GM12878 (cell line): ENCODE data around the gene CXXC4.

ENCODE experiments used
- BHLHE40 ChIP-seq, 2 experiments: fragments of 450-650 bp in 1 of 2; IDR thresholded peaks; 2 replicates each; pipeline ENCODE4 v1.6.1; 2011 to 2017; ENCODE audit warnings: low read depth in 2 of 2, borderline replicate concordance in 1 of 2, improper control_type of control experiment in 1 of 2, low read length in 1 of 2, mild to moderate bottlenecking in 1 of 2
- CTCF ChIP-seq, 3 experiments: IDR thresholded peaks in 2 of 3; conservative IDR thresholded peaks in 1 of 3; 2 replicates each; pipeline ENCODE4 v1.5.1; 2011; ENCODE audit warnings: low read depth in 3 of 3, low read length in 3 of 3, mild to moderate bottlenecking in 3 of 3, control low read depth in 2 of 3, moderate library complexity in 2 of 3, inconsistent platforms in 1 of 3, mixed read lengths in 1 of 3; ENCODE audit not compliant: control insufficient read depth in 2 of 3, insufficient read depth in 1 of 3; ENCODE audit errors: extremely low read depth in 1 of 3
- E2F4 ChIP-seq: IDR thresholded peaks from 2 replicates; pipeline ENCODE4 v1.6.1; 2012; ENCODE audit warnings: low read depth, low read length, improper control_type of control experiment
- EGR1 ChIP-seq, 2 experiments: IDR thresholded peaks; 1 replicate in 1 of 2; 2 replicates in 1 of 2; pipeline ENCODE4 v1.6.1; 2011 to 2012; ENCODE audit warnings: low read depth in 2 of 2, low read length in 2 of 2, borderline replicate concordance in 1 of 2, mild to moderate bottlenecking in 1 of 2, moderate library complexity in 1 of 2
- EP300 ChIP-seq, 2 experiments: fragments of 150-350 bp in 1 of 2; IDR thresholded peaks; 2 replicates each; pipeline ENCODE4 v1.6.1; 2011 to 2012; ENCODE audit warnings: low read depth in 2 of 2, low read length in 2 of 2, borderline replicate concordance in 1 of 2, improper control_type of control experiment in 1 of 2, inconsistent platforms in 1 of 2; ENCODE audit not compliant: control insufficient read depth in 1 of 2
- FOXM1 ChIP-seq: IDR thresholded peaks from 2 replicates; pipeline ENCODE4 v1.6.1; 2012; ENCODE audit warnings: low read depth, mild to moderate bottlenecking, inconsistent platforms, low read length, moderate library complexity
- IRF3 ChIP-seq: fragments of 450-650 bp; IDR thresholded peaks from 2 replicates; pipeline ENCODE4 v1.6.1; 2014; ENCODE audit warnings: mild to moderate bottlenecking
- POLR2A ChIP-seq: IDR thresholded peaks from 2 replicates; pipeline ENCODE4 v1.6.1; 2011; ENCODE audit warnings: low read depth, mild to moderate bottlenecking, low read length
- ZNF274 ChIP-seq: IDR thresholded peaks from one replicate; pipeline ENCODE4 v1.8.0; 2011; ENCODE audit not compliant: insufficient read length, insufficient read depth

- TF ChIP-seq EGR1 (IDR thresholded peaks at IDR 0.05; ENCODE audit: borderline replicate concordance in 1 of 2, low read depth in 2 of 2, low read length in 2 of 2), result no peak
- TF ChIP-seq EP300 (IDR thresholded peaks at IDR 0.05; ENCODE audit: borderline replicate concordance in 1 of 2, control insufficient read depth in 1 of 2, low read depth in 2 of 2, low read length in 2 of 2), result no peak
- no peak for TF ChIP-seq IRF3
- no peak for TF ChIP-seq E2F4
- TF ChIP-seq CTCF (IDR thresholded peaks at IDR 0.05 in 2 of 3, conservative IDR thresholded peaks at IDR 0.05 in 1 of 3; ENCODE audit: control insufficient read depth in 2 of 3, extremely low read depth in 1 of 3, insufficient read depth in 1 of 3, low read depth in 3 of 3, low read length in 3 of 3), result no peak
- no peak for TF ChIP-seq ZNF274
- TF ChIP-seq FOXM1, result no peak
- no peak for TF ChIP-seq POLR2A
- no peak for TF ChIP-seq BHLHE40 (IDR thresholded peaks at IDR 0.05; ENCODE audit: borderline replicate concordance in 1 of 2, low read depth in 2 of 2, low read length in 1 of 2)
Measured at GRCh38 chr4:104465619-104466018, 29.1 kb downstream of the CXXC4 start.
